HepG2 (cell line): ENCODE measurements around the gene AFTPH. TPM values are rescaled to one million over a fixed set of nuclear protein-coding genes. Genes with fewer than 3 reads are reported as not detected.

ENCODE experiments used
- ATAD3A ChIP-seq: sonication (generic); formaldehyde crosslinking; IDR thresholded peaks from 2 replicates; pipeline ENCODE4 v1.4.0; 2020; ENCODE audit warnings: missing genetic modification reagents
- ATF7-NPFF ChIP-seq: sonication (generic); formaldehyde crosslinking; IDR thresholded peaks from 2 replicates; pipeline ENCODE4 v1.8.1; 2023; ENCODE audit warnings: mild to moderate bottlenecking, low read depth, missing genetic modification reagents, moderate library complexity
- ELF4 ChIP-seq: sonication (generic); formaldehyde crosslinking; IDR thresholded peaks from 2 replicates; pipeline ENCODE4 v1.5.0; 2020; ENCODE audit warnings: missing genetic modification reagents, mild to moderate bottlenecking, moderate library complexity, borderline replicate concordance
- HDAC2 ChIP-seq: sonication (generic); formaldehyde crosslinking; IDR thresholded peaks from 2 replicates; pipeline ENCODE4 v1.4.0; 2020; ENCODE audit warnings: missing genetic modification reagents
- MED8 ChIP-seq: sonication (generic); formaldehyde crosslinking; IDR thresholded peaks from 2 replicates; pipeline ENCODE4 v1.8.1; 2023; ENCODE audit warnings: mild to moderate bottlenecking, missing genetic modification reagents; ENCODE audit not compliant: insufficient replicate concordance
- MZF1 ChIP-seq: sonication (generic); formaldehyde crosslinking; IDR thresholded peaks from 2 replicates; pipeline ENCODE4 v1.8.1; 2023; ENCODE audit warnings: mild to moderate bottlenecking, missing genetic modification reagents, borderline replicate concordance
- NCOA2 ChIP-seq: sonication (generic); formaldehyde crosslinking; IDR thresholded peaks from 2 replicates; pipeline ENCODE4 v1.8.0; 2022; ENCODE audit warnings: inconsistent platforms
- U2AF1 ChIP-seq: fragments of 200-400 bp; formaldehyde crosslinking; optimal IDR thresholded peaks from 2 replicates; pipeline ENCODE3; 2017; ENCODE audit warnings: mild to moderate bottlenecking, low read depth, low read length
- ZBTB20 ChIP-seq: sonication (generic); formaldehyde crosslinking; IDR thresholded peaks from 2 replicates; pipeline ENCODE4 v1.8.1; 2023; ENCODE audit warnings: missing genetic modification reagents, low read depth, mild to moderate bottlenecking, borderline replicate concordance
- ZFAT ChIP-seq: sonication (generic); formaldehyde crosslinking; conservative IDR thresholded peaks from 2 replicates; pipeline ENCODE4 v1.8.1; 2023; ENCODE audit warnings: missing genetic modification reagents, inconsistent platforms
- ZNF556 ChIP-seq: sonication (generic); formaldehyde crosslinking; IDR thresholded peaks from 2 replicates; pipeline ENCODE4 v1.4.0; 2020; ENCODE audit warnings: mild to moderate bottlenecking, missing genetic modification reagents, borderline replicate concordance
- polyA plus RNA-seq, 8 experiments: library from polyadenylated mRNA; depleted of rRNA in 3 of 8; stranded (reverse) in 7 of 8; unstranded in 1 of 8; fragments of >200 nt; fragmentation: Illumina TruSeq in 4 of 8; extraction: Trizol in 4 of 8; gene quantifications; 2 replicates each; pipeline versions ENCODE4 v1.2.1 to v1.2.3, GENCODE V29; 2011 to 2016; ENCODE audit warnings: low read depth in 4 of 8, missing spikeins in 1 of 8, mixed read lengths in 1 of 8; ENCODE audit not compliant: insufficient read depth in 1 of 8
- total RNA-seq, 5 experiments: library from RNA; depleted of rRNA; stranded (reverse); fragments of >200 nt; fragmentation: Illumina TruSeq; extraction: Trizol; gene quantifications; 2 replicates each; pipeline ENCODE4 v1.2.3, GENCODE V29; 2016; ENCODE audit warnings: low read depth in 1 of 5
- TF ChIP-seq, protein P1 (sequence below): sonication (generic); formaldehyde crosslinking; conservative IDR thresholded peaks from 2 replicates; pipeline ENCODE4 v1.4.0; 2020; ENCODE audit warnings: mild to moderate bottlenecking, missing genetic modification reagents, moderate library complexity
- TF ChIP-seq, protein P2 (sequence below): sonication (generic); formaldehyde crosslinking; IDR thresholded peaks from 2 replicates; pipeline ENCODE4 v1.4.0; 2020; ENCODE audit warnings: missing genetic modification reagents, mild to moderate bottlenecking, borderline replicate concordance
- TF ChIP-seq, protein P3 (sequence below): sonication (generic); formaldehyde crosslinking; IDR thresholded peaks from 2 replicates; pipeline ENCODE4 v1.4.0; 2020; ENCODE audit warnings: missing genetic modification reagents
- TF ChIP-seq, protein P4 (sequence below): sonication (generic); formaldehyde crosslinking; conservative IDR thresholded peaks from 2 replicates; pipeline ENCODE4 v1.8.0; 2022; ENCODE audit warnings: missing genetic modification reagents
- TF ChIP-seq, protein P5 (sequence below): sonication (generic); formaldehyde crosslinking; IDR thresholded peaks from 2 replicates; pipeline ENCODE4 v1.8.1; 2023; ENCODE audit warnings: mild to moderate bottlenecking, missing genetic modification reagents

The AFTPH gene
- total and polyA plus RNA-seq, 2 of the 13 experiments (the other 11 are each of a cell fraction or from before 2014, with no cell fraction given): 27.5 to 36.8 TPM

DNA sequence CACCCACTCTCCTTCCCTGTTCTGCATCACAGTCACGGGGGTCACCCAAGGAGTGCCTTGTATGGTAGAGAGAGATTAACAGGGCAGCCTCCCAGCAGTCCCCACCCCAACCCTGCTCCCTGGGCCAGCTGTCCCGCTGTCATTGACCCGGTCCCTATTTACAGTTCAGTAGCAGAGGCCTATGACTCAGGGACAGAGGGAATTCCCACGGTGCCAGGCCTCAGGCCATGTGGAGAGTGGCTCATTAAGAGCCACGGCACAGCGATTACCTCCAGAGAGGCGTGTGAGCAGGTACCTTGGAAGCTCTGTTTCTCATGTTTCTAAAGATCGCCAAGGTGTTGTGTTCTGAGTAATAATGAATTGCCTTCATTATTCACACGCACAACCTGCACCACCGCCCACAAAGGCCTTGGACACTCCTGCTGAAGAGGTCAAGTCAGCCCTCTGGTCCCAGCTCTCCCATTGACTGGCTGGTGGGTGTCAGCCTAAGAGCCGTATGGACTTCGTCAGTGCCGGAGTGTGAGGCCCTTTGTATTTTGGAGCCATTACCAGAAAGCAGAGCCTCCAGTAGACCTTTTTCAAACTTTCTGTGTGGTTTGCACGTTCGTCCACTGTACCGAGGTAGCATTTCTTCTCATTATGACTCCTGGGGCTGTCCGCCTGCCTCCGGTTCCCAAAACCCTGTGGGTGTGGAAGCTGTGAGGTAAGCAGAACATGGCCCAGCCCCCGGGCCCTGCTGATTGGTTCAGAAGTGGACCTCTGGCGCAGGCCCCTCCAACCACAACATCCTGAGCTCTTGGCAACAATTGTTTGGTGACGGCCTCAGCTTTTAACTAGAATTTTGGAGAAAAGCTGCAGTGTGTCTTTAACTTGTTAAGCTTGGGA, 82.6 kb downstream of the AFTPH start (continued):
- TF ChIP-seq, protein P1, sequence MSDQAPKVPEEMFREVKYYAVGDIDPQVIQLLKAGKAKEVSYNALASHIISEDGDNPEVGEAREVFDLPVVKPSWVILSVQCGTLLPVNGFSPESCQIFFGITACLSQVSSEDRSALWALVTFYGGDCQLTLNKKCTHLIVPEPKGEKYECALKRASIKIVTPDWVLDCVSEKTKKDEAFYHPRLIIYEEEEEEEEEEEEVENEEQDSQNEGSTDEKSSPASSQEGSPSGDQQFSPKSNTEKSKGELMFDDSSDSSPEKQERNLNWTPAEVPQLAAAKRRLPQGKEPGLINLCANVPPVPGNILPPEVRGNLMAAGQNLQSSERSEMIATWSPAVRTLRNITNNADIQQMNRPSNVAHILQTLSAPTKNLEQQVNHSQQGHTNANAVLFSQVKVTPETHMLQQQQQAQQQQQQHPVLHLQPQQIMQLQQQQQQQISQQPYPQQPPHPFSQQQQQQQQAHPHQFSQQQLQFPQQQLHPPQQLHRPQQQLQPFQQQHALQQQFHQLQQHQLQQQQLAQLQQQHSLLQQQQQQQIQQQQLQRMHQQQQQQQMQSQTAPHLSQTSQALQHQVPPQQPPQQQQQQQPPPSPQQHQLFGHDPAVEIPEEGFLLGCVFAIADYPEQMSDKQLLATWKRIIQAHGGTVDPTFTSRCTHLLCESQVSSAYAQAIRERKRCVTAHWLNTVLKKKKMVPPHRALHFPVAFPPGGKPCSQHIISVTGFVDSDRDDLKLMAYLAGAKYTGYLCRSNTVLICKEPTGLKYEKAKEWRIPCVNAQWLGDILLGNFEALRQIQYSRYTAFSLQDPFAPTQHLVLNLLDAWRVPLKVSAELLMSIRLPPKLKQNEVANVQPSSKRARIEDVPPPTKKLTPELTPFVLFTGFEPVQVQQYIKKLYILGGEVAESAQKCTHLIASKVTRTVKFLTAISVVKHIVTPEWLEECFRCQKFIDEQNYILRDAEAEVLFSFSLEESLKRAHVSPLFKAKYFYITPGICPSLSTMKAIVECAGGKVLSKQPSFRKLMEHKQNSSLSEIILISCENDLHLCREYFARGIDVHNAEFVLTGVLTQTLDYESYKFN (CRISPR knock-in tag): peak; percentile 57
- TF ChIP-seq NCOA2 (CRISPR knock-in tag) (no peak), ATAD3A (CRISPR knock-in tag) (no peak), ZFAT (CRISPR knock-in tag) (no peak), HDAC2 (peak; percentile 77; the same call in 1 of the 2 replicates), ZNF556 (CRISPR knock-in tag) (peak; percentile 54; the same call in 1 of the 2 replicates), U2AF1 (no peak), ZBTB20 (CRISPR knock-in tag) (0 out of 2 replicates have a peak, but pooled peaks have one; percentile 53), MED8 (CRISPR knock-in tag) (no peak), ELF4 (CRISPR knock-in tag) (no peak), ATF7-NPFF (no peak), MZF1 (CRISPR knock-in tag) (no peak)
- TF ChIP-seq, protein P2, sequence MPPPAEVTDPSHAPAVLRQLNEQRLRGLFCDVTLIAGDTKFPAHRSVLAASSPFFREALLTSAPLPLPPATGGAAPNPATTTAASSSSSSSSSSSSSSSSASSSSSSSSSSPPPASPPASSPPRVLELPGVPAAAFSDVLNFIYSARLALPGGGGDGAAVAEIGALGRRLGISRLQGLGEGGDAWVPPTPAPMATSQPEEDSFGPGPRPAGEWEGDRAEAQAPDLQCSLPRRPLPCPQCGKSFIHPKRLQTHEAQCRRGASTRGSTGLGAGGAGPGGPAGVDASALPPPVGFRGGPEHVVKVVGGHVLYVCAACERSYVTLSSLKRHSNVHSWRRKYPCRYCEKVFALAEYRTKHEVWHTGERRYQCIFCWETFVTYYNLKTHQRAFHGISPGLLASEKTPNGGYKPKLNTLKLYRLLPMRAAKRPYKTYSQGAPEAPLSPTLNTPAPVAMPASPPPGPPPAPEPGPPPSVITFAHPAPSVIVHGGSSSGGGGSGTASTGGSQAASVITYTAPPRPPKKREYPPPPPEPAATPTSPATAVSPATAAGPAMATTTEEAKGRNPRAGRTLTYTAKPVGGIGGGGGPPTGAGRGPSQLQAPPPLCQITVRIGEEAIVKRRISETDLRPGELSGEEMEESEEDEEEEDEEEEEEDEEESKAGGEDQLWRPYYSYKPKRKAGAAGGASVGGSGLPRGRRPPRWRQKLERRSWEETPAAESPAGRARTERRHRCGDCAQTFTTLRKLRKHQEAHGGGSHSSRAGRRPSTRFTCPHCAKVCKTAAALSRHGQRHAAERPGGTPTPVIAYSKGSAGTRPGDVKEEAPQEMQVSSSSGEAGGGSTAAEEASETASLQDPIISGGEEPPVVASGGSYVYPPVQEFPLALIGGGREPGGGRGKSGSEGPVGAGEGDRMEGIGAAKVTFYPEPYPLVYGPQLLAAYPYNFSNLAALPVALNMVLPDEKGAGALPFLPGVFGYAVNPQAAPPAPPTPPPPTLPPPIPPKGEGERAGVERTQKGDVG (CRISPR knock-in tag): no peak
- TF ChIP-seq, protein P3, sequence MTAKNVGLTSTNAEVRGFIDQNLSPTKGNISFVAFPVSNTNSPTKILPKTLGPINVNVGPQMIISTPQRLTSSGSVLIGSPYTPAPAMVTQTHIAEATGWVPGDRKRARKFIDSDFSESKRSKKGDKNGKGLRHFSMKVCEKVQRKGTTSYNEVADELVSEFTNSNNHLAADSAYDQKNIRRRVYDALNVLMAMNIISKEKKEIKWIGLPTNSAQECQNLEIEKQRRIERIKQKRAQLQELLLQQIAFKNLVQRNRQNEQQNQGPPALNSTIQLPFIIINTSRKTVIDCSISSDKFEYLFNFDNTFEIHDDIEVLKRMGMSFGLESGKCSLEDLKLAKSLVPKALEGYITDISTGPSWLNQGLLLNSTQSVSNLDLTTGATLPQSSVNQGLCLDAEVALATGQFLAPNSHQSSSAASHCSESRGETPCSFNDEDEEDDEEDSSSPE: no peak
- TF ChIP-seq, protein P4, sequence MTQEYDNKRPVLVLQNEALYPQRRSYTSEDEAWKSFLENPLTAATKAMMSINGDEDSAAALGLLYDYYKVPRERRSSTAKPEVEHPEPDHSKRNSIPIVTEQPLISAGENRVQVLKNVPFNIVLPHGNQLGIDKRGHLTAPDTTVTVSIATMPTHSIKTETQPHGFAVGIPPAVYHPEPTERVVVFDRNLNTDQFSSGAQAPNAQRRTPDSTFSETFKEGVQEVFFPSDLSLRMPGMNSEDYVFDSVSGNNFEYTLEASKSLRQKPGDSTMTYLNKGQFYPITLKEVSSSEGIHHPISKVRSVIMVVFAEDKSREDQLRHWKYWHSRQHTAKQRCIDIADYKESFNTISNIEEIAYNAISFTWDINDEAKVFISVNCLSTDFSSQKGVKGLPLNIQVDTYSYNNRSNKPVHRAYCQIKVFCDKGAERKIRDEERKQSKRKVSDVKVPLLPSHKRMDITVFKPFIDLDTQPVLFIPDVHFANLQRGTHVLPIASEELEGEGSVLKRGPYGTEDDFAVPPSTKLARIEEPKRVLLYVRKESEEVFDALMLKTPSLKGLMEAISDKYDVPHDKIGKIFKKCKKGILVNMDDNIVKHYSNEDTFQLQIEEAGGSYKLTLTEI: no peak
- TF ChIP-seq, protein P5, sequence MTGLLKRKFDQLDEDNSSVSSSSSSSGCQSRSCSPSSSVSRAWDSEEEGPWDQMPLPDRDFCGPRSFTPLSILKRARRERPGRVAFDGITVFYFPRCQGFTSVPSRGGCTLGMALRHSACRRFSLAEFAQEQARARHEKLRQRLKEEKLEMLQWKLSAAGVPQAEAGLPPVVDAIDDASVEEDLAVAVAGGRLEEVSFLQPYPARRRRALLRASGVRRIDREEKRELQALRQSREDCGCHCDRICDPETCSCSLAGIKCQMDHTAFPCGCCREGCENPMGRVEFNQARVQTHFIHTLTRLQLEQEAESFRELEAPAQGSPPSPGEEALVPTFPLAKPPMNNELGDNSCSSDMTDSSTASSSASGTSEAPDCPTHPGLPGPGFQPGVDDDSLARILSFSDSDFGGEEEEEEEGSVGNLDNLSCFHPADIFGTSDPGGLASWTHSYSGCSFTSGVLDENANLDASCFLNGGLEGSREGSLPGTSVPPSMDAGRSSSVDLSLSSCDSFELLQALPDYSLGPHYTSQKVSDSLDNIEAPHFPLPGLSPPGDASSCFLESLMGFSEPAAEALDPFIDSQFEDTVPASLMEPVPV (CRISPR knock-in tag): 0 out of 2 replicates have a peak, but pooled peaks have one; percentile 48
